Liver (tissue), 3 donors: ENCODE measurements around the gene RAB44.

Source experiments
- JUND ChIP-seq, 2 donors: IDR thresholded peaks; 2 replicates each; pipeline ENCODE4 v1.6.1; 2016; ENCODE audit warnings: antibody characterized with exemption in 2 of 2
- RXRA ChIP-seq, 2 donors: IDR thresholded peaks; 2 replicates each; pipeline ENCODE4 v1.6.1; 2017 to 2018; ENCODE audit warnings: antibody characterized with exemption in 2 of 2, mild to moderate bottlenecking in 1 of 2
- SP1 ChIP-seq: IDR thresholded peaks from 2 replicates; pipeline ENCODE4 v1.6.1; 2018; ENCODE audit warnings: antibody characterized with exemption, mild to moderate bottlenecking
- TAF1 ChIP-seq: conservative IDR thresholded peaks from 2 replicates; pipeline ENCODE4 v1.6.1; 2016; ENCODE audit warnings: antibody characterized with exemption, mild to moderate bottlenecking
- TF ChIP-seq, protein P1 (sequence below): IDR thresholded peaks from 2 replicates; pipeline ENCODE4 v1.6.1; 2016; ENCODE audit warnings: antibody characterized with exemption, mild to moderate bottlenecking
- TF ChIP-seq, protein P2 (sequence below): fragments of 150-350 bp; IDR thresholded peaks from 2 replicates; pipeline ENCODE4 v1.5.1; 2017; ENCODE audit warnings: improper control_type of control experiment, low read depth, low read length; ENCODE audit not compliant: missing input control
- TF ChIP-seq, protein P3 (sequence below): IDR thresholded peaks from 2 replicates; pipeline ENCODE4 v1.6.1; 2016; ENCODE audit warnings: antibody characterized with exemption
- TF ChIP-seq, protein P4 (sequence below): IDR thresholded peaks from 2 replicates; pipeline ENCODE4 v1.6.1; 2016; ENCODE audit warnings: antibody characterized with exemption
- donor health status: healthy.
- donor health status: healthy.

DNA sequence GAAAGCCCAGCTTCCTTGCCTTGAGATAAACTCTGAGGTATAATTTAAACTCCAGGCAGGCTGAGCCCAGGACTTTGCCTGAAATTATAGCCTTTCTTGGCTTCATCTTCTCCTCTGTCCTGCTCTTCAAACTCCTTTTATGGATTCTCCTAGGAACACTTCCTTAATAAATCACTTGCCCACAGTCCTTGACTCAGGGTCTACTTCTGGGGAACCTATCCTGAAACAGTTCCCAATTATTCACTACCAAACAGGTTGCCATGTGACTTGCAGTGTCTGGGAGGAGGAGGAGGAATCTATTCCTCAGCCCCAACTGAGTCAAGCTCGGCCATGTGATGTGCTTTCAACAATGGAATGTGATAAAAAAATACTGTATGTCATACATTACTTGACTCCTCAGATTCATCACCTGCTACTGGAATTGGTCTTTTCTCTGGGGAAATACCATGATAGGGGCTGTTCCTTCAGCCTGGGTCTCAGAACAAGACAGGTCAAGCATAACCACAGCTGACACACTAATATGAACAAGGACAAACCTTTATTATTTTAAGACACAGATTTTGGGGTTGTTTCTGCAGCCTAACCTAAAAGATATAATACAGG lies 39.6 kb upstream of the RAB44 start:
- TF ChIP-seq, protein P1, sequence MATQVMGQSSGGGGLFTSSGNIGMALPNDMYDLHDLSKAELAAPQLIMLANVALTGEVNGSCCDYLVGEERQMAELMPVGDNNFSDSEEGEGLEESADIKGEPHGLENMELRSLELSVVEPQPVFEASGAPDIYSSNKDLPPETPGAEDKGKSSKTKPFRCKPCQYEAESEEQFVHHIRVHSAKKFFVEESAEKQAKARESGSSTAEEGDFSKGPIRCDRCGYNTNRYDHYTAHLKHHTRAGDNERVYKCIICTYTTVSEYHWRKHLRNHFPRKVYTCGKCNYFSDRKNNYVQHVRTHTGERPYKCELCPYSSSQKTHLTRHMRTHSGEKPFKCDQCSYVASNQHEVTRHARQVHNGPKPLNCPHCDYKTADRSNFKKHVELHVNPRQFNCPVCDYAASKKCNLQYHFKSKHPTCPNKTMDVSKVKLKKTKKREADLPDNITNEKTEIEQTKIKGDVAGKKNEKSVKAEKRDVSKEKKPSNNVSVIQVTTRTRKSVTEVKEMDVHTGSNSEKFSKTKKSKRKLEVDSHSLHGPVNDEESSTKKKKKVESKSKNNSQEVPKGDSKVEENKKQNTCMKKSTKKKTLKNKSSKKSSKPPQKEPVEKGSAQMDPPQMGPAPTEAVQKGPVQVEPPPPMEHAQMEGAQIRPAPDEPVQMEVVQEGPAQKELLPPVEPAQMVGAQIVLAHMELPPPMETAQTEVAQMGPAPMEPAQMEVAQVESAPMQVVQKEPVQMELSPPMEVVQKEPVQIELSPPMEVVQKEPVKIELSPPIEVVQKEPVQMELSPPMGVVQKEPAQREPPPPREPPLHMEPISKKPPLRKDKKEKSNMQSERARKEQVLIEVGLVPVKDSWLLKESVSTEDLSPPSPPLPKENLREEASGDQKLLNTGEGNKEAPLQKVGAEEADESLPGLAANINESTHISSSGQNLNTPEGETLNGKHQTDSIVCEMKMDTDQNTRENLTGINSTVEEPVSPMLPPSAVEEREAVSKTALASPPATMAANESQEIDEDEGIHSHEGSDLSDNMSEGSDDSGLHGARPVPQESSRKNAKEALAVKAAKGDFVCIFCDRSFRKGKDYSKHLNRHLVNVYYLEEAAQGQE, result no peak
- TF ChIP-seq, protein P2, sequence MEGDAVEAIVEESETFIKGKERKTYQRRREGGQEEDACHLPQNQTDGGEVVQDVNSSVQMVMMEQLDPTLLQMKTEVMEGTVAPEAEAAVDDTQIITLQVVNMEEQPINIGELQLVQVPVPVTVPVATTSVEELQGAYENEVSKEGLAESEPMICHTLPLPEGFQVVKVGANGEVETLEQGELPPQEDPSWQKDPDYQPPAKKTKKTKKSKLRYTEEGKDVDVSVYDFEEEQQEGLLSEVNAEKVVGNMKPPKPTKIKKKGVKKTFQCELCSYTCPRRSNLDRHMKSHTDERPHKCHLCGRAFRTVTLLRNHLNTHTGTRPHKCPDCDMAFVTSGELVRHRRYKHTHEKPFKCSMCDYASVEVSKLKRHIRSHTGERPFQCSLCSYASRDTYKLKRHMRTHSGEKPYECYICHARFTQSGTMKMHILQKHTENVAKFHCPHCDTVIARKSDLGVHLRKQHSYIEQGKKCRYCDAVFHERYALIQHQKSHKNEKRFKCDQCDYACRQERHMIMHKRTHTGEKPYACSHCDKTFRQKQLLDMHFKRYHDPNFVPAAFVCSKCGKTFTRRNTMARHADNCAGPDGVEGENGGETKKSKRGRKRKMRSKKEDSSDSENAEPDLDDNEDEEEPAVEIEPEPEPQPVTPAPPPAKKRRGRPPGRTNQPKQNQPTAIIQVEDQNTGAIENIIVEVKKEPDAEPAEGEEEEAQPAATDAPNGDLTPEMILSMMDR, result no peak
- TF ChIP-seq JUND (IDR thresholded peaks at IDR 0.05) (no peak), TAF1 (no peak), SP1 (no peak), RXRA (IDR thresholded peaks at IDR 0.05) (no peak)
- TF ChIP-seq, protein P3, sequence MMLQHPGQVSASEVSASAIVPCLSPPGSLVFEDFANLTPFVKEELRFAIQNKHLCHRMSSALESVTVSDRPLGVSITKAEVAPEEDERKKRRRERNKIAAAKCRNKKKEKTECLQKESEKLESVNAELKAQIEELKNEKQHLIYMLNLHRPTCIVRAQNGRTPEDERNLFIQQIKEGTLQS, result no peak
- TF ChIP-seq, protein P4, sequence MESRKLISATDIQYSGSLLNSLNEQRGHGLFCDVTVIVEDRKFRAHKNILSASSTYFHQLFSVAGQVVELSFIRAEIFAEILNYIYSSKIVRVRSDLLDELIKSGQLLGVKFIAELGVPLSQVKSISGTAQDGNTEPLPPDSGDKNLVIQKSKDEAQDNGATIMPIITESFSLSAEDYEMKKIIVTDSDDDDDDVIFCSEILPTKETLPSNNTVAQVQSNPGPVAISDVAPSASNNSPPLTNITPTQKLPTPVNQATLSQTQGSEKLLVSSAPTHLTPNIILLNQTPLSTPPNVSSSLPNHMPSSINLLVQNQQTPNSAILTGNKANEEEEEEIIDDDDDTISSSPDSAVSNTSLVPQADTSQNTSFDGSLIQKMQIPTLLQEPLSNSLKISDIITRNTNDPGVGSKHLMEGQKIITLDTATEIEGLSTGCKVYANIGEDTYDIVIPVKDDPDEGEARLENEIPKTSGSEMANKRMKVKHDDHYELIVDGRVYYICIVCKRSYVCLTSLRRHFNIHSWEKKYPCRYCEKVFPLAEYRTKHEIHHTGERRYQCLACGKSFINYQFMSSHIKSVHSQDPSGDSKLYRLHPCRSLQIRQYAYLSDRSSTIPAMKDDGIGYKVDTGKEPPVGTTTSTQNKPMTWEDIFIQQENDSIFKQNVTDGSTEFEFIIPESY, result no peak
